H1 (cell line): ENCODE data around the gene DIPK1B. TPM values are rescaled to one million over a fixed set of nuclear protein-coding genes. Genes with fewer than 3 reads are reported as not detected.

Experiments used
- NANOG ChIP-seq: IDR thresholded peaks from 2 replicates; pipeline ENCODE4 v1.6.1; 2011; ENCODE audit warnings: low read length, low read depth, mild to moderate bottlenecking, inconsistent platforms; ENCODE audit not compliant: insufficient read depth, poor library complexity, severe bottlenecking
- PHF8 ChIP-seq: fragments of 200-600 bp; sonication (generic); conservative IDR thresholded peaks from 2 replicates; pipeline ENCODE4 v1.7.1; 2012; ENCODE audit warnings: low read depth, mild to moderate bottlenecking, inconsistent platforms, low read length, moderate library complexity
- SRF ChIP-seq: IDR thresholded peaks from 2 replicates; pipeline ENCODE4 v1.6.1; 2011; ENCODE audit warnings: mild to moderate bottlenecking, low read depth, low read length, moderate library complexity
- TAF7 ChIP-seq: optimal IDR thresholded peaks from 2 replicates; pipeline ENCODE3; 2011; ENCODE audit warnings: low read depth, mild to moderate bottlenecking, inconsistent platforms, low read length, moderate library complexity, borderline replicate concordance
- polyA plus RNA-seq, 7 experiments: library from polyadenylated mRNA; depleted of rRNA in 3 of 7; stranded (reverse) in 5 of 7; unstranded in 2 of 7; fragments of >200 nt in 5 of 7; fragments of 200-250 nt in 2 of 7; gene quantifications; 1 replicate in 5 of 7; 2 replicates in 1 of 7; 4 replicates in 1 of 7; pipeline versions ENCODE4 v1.2.1 to v1.2.3, GENCODE V29; 2011 to 2013; ENCODE audit warnings: missing spikeins in 2 of 7, mixed read lengths in 2 of 7
- total RNA-seq: library from RNA; stranded (reverse); fragmentation: NEBNext Ultra II Directional; extraction: Animal tissue kit (Norgen Biotek cat#: 25700); gene quantifications from 2 replicates; pipeline ENCODE4 v1.2.1, GENCODE V29; 2021
- TF ChIP-seq, protein P1 (sequence below), 3 experiments: IDR thresholded peaks; 1 replicate in 2 of 3; 2 replicates in 1 of 3; pipeline versions ENCODE4 v1.5.1 to v1.6.1; 2011; ENCODE audit warnings: low read length in 3 of 3, mild to moderate bottlenecking in 3 of 3, inconsistent platforms in 2 of 3, low read depth in 1 of 3, moderate library complexity in 1 of 3; ENCODE audit not compliant: insufficient read depth in 1 of 3; ENCODE audit errors: control extremely low read depth in 1 of 3

The DIPK1B gene
- total and polyA plus RNA-seq, 2 of the 8 experiments (the other 6 are each of a cell fraction or from before 2014, with no cell fraction given): 32.3 to 64.8 TPM

DNA sequence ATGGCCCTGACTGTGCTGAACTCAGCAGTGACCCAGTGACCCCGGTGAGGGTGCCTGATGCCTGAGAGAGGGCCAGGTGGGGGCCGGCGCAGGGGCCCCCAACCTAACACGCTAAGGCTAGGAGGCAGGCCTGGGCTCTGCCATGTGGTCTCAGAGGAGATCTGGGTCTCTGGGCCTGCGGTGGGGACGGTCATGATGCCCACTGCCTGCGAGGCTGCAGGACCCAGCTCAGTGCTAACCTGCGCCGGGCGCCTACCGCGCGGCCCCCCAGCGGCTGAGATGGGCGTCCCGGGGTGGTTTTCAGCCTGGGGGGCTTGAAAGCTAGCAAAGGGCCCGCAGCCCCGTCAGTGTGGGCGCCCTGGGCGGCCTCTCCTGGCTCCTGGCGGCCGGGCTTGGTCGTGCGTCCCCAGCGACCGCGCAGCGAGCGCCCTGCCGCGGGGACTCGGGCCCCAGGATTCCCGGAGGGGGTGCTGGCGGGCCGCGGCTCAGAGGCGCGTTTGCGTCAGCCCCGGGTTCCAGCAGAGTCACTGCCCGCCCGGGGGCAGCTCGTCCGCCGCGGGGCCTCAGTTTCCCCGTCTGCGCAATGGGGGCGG, 47.2 kb upstream of the DIPK1B start (continued):
- TF ChIP-seq, protein P1, sequence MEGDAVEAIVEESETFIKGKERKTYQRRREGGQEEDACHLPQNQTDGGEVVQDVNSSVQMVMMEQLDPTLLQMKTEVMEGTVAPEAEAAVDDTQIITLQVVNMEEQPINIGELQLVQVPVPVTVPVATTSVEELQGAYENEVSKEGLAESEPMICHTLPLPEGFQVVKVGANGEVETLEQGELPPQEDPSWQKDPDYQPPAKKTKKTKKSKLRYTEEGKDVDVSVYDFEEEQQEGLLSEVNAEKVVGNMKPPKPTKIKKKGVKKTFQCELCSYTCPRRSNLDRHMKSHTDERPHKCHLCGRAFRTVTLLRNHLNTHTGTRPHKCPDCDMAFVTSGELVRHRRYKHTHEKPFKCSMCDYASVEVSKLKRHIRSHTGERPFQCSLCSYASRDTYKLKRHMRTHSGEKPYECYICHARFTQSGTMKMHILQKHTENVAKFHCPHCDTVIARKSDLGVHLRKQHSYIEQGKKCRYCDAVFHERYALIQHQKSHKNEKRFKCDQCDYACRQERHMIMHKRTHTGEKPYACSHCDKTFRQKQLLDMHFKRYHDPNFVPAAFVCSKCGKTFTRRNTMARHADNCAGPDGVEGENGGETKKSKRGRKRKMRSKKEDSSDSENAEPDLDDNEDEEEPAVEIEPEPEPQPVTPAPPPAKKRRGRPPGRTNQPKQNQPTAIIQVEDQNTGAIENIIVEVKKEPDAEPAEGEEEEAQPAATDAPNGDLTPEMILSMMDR (IDR thresholded peaks at IDR 0.05; ENCODE audit: control extremely low read depth in 1 of 3, insufficient read depth in 1 of 3, low read depth in 1 of 3, low read length in 3 of 3): peak in 2 of 3 experiments; percentile 8 to 25; a peak in 3 of 4 replicates
- TF ChIP-seq NANOG (no peak), SRF (no peak), TAF7 (no peak), PHF8 (0 out of 2 replicates have a peak, but pooled peaks have one; percentile 25)
